Umbilical cord (tissue), 2 donors: ENCODE data around the gene ZNF580. TPM values are rescaled to one million over a fixed set of nuclear protein-coding genes. Genes with fewer than 3 reads are reported as not detected.

Experiments used
- DNase-seq: peaks from one replicate; pipeline ENCODE4 v3.0.0-alpha.2; 2015; ENCODE audit warnings: low spot score
- total RNA-seq: library from RNA; depleted of rRNA; stranded (reverse); fragments of >200 nt; gene quantifications from one replicate; pipeline ENCODE4 v1.2.3, GENCODE V29; 2014; ENCODE audit warnings: low replicate concordance; ENCODE audit not compliant: insufficient read depth

The ZNF580 gene
- total RNA-seq, 1 donor from 2014 or later = 17.1 TPM

GRCh38 chr19:55659822-55660221, 19.0 kb downstream of the ZNF580 start:
- no peak for DNase-seq

GRCh38 chr19:55660404-55660803, 19.6 kb downstream of the ZNF580 start:
- no peak for DNase-seq

GRCh38 chr19:55660991-55661390, 20.2 kb downstream of the ZNF580 start:
- DNase-seq = no peak

GRCh38 chr19:55661826-55662225, 21.0 kb downstream of the ZNF580 start:
- DNase-seq = no peak

GRCh38 chr19:55663846-55664536, 23.2 kb downstream of the ZNF580 start:
- DNase-seq = no peak

- no peak for DNase-seq
These were observed 25.7 kb downstream of the ZNF580 start for GRCh38 chr19:55666343-55667005.

- no peak for DNase-seq
These were observed 26.2 kb downstream of the ZNF580 start for GRCh38 chr19:55667006-55667381.

- no peak for DNase-seq
These were observed 26.7 kb downstream of the ZNF580 start for GRCh38 chr19:55667511-55667910.

DNA sequence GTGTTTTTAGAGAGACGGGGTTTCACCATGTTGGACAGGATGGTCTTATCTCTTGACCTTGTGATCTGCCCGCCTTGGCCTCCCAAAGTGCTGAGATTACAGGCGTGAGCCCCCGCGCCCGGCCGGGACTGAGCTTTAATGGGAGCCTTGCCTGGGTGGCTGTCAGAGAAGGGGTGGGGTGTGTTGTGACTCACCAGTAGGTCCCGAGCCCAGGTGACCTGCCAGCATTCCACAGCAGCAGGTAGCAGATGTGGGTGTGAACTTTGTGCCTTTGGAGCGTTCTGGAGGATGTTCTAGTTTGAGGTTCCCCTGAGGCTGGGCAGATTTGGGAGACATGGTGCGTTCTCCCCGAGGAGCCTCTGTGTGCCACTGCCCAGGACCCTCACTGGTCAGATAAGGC, 27.2 kb downstream of the ZNF580 start:
- DNase-seq = no peak

GRCh38 chr19:55668603-55669348, 28.0 kb downstream of the ZNF580 start:
- DNase-seq = no peak

DNA sequence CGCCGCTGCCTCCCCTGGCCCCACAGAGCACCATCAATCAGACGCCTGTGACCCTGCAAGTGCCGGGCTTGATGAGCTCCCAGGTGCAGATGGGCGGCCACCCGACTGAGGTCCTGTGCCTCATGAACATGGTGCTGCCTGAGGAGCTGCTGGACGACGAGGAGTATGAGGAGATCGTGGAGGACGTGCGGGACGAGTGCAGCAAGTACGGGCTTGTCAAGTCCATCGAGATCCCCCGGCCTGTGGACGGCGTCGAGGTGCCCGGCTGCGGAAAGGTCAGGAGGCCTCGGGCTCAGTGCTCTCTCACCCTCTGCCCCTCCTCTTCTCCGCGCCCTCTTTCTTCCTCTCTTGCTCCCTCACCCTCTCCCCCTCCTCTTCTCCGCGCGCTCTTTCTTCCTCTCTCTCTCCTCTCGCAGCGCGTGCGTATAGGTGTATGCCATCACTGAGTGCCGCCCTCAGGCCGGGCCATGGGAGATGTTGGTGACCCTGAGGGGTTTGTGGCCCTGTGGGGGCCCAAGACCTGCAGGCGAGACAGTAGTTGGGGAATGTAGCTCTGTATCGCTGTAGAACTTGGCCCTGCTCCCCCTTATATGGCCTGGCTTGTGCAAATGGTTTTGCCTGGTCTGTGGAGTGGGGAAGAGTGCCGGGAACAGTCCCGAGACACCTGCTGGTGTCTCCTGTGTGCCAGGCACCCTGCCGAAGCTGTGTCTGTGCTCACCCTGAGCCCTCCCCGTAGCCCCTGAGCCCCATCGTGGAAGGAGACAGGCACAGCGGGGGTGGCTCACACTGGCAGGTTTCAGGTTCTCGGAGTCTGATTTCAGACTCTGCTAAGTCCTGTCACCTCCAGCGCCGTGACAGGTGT, 28.8 kb downstream of the ZNF580 start:
- no peak for DNase-seq

- no peak for DNase-seq
These were observed 29.7 kb downstream of the ZNF580 start for GRCh38 chr19:55670280-55671053.

- DNase-seq = no peak
These were observed 30.2 kb downstream of the ZNF580 start for GRCh38 chr19:55671054-55671378.

- no peak for DNase-seq
These were observed 31.6 kb downstream of the ZNF580 start for GRCh38 chr19:55672418-55672817.

GRCh38 chr19:55673465-55673864, 32.7 kb downstream of the ZNF580 start:
- DNase-seq = no peak

DNA sequence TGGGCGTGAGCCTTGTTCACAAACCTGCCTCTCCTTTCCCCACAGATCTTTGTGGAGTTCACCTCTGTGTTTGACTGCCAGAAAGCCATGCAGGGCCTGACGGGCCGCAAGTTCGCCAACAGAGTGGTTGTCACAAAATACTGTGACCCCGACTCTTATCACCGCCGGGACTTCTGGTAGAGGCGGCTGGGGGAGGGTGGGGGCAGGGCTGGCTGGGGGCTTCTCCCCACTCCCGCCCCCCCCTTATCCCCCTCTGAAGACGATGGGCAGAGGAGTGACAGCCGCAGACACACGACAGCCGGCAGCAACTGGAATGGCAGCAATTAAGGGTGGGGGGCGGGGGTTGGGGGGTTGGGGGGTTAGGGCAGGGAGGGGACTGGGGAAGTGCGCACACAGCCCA, 33.1 kb downstream of the ZNF580 start:
- no peak for DNase-seq

DNA sequence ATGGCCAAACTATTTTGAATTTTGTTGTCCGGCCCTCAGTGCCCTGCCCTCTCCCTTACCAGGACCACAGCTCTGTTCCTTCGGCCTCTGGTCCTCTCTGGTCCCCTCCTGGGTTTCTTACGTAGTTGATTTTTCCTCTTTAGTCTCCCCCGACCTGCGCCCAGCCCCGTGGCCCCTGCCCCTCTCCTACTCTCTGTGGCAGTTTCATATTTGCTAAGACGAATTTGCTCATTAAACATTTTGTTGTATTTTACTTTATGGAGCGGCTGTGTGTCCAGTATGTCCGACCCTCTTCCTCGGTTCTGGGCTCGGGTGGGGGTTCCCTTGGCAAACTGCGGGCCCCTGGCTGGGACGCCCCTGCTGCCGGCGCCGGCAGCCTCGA, 33.6 kb downstream of the ZNF580 start:
- DNase-seq = no peak

DNA sequence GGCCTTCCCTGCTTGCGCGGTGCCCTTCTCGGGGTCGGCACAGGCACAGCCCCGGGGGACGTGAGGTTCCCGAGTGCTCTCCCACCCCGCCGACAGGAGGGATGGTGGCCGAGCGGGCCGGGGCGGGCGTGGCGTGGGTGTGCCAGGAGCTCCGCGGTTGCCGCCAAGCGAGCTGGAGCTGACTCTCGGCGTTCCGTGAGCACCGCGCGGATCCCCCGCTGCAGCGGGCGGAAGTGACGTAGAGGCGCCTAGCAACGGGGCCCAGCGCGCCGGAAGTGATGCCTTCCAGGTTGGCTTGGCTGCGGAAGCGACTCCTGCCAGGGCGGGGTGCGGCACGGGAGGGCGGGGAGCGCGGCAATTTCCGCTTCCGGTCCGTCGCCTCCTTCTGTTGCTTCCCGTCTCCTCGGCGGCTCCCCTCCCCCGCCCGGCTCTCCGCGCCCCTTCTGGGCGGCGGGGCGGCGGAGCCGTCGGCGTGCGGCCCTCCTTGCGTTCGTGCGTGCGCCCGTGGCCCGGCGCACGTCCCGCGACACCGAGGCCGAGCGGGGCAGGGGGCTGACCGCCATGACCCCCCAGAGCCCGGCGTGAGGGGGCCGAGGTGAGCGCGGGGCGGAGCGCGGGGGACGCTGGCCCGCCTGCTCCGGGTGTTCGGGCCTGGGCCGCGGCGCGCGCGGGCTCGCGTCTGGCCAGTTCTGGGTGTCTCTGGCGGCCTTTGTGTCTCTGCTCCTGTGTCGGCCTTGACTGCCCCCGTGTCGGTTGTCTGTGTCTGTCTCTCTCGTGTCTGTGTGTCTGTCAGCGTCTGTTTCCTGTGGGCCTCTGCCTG, 34.2 kb downstream of the ZNF580 start, which contains the start of gene EPN1:
Gene EPN1, plus strand, starts transcription at position 386 of the 820 bp plus-strand sequence. CDS start 3,402 bp downstream, outside the sequence.
- DNase-seq = peak; percentile 97

DNA sequence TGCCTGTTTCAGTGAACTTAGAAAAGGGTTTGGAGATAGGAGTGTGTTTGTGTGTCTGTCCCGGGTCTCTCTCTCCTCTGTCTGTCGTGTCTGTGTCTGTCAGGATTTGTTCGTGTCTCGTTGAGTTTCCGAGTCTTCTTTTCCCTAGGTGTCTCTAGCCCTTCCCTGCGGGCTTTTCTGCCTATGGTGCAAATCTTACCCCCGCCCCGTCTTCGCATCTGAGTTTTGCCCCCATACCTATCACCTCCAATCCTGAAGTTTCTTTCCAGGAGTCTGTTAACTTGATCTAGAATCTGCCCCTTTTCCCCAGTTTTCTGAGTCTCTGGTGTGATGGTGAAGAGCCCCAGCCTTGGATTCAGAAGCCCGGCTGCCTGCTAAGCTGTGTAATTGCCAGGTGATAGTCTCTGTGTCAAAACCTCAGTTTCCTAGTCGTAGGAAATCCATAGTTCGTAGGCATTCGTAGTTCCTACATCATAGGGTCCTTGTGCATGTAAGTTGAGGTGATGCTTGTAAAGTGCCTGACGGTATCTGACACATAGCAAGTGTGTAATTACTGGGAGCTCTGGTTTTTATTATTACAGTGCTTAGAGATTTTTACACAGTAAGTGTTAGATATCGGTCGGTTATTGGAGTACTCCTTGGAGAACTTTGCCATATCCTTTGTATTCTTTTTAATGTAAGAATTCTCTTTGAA, 35.0 kb downstream of the ZNF580 start:
- DNase-seq = no peak

DNA sequence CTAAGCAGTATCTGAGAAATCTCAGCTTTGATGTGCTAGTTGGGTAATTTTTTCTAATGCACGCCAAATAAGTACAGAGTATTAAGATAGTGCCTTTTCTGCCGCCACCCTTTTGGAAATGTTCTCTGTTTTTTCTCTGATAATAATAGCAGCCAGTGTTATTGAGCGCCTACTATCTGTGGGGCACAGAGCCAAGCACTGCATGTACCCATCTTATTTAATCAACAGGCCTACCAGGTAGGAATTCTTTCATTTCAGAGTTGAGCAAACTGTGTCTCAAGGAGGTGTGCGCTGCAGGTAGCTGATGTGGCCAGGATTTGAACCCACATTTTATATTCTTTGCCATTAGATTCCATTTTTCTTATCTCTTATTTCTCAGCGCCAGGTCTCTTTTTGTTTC, 35.6 kb downstream of the ZNF580 start:
- no peak for DNase-seq
